Prostate gland (tissue), 2 donors: ENCODE data around the gene DPEP3.
A peak's percentile ranks its signal among the peaks of the same experiment; 100 is the strongest.

Experiments used
- POLR2A ChIP-seq: fragments of 450-650 bp; IDR thresholded peaks from one replicate; pipeline ENCODE4 v1.6.1; 2016; ENCODE audit warnings: antibody characterized with exemption, mild to moderate bottlenecking
- POLR2AphosphoS5 ChIP-seq: sonication (generic); formaldehyde crosslinking; IDR thresholded peaks from one replicate; pipeline ENCODE4 v1.6.1; 2017; ENCODE audit warnings: antibody characterized with exemption
- TF ChIP-seq, protein P1 (sequence below), 4 experiments: fragments of 200-600 bp in 2 of 4; fragments of 450-650 bp in 2 of 4; sonication (generic) in 2 of 4; IDR thresholded peaks; 1 replicate in 3 of 4; 2 replicates in 1 of 4; pipeline ENCODE4 v1.5.1; 2016 to 2019; ENCODE audit warnings: antibody characterized with exemption in 4 of 4, mild to moderate bottlenecking in 2 of 4, moderate library complexity in 2 of 4

DNA sequence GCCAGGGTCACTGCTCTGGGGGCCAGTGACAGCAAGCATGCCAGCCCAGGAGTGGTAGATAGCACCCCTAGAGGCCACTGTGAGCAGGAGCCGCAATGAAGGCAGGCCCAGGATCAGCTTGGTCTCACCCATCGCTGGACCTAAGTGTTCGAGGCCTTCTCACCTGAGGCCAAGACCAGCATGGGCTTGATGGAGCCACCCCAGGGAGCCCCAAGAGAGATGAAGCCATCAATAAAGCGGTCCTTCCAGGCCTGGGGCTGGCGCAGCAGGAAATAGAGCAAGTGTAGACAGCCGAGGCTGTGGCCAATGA lies 38.1 kb downstream of the DPEP3 start:
- TF ChIP-seq POLR2AphosphoS5 = no peak
- TF ChIP-seq POLR2A = no peak
- TF ChIP-seq, protein P1, sequence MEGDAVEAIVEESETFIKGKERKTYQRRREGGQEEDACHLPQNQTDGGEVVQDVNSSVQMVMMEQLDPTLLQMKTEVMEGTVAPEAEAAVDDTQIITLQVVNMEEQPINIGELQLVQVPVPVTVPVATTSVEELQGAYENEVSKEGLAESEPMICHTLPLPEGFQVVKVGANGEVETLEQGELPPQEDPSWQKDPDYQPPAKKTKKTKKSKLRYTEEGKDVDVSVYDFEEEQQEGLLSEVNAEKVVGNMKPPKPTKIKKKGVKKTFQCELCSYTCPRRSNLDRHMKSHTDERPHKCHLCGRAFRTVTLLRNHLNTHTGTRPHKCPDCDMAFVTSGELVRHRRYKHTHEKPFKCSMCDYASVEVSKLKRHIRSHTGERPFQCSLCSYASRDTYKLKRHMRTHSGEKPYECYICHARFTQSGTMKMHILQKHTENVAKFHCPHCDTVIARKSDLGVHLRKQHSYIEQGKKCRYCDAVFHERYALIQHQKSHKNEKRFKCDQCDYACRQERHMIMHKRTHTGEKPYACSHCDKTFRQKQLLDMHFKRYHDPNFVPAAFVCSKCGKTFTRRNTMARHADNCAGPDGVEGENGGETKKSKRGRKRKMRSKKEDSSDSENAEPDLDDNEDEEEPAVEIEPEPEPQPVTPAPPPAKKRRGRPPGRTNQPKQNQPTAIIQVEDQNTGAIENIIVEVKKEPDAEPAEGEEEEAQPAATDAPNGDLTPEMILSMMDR (IDR thresholded peaks at IDR 0.05) = peak in 3 of 4 experiments; percentile 26 to 50 (median 34)
